B cell (primary cell): ENCODE results near the gene COQ8A.

ENCODE experiments used
- EZH2 ChIP-seq: IDR thresholded peaks from 2 replicates; pipeline ENCODE4 v1.6.1; 2012; ENCODE audit warnings: borderline replicate concordance, low read depth, mild to moderate bottlenecking, moderate library complexity, low read length; ENCODE audit not compliant: insufficient read depth, poor library complexity, severe bottlenecking
- TF ChIP-seq, protein P1 (sequence below): fragments of 200-600 bp; IDR thresholded peaks from one replicate; pipeline ENCODE4 v1.8.0; 2022; ENCODE audit warnings: antibody characterized with exemption, mild to moderate bottlenecking

DNA sequence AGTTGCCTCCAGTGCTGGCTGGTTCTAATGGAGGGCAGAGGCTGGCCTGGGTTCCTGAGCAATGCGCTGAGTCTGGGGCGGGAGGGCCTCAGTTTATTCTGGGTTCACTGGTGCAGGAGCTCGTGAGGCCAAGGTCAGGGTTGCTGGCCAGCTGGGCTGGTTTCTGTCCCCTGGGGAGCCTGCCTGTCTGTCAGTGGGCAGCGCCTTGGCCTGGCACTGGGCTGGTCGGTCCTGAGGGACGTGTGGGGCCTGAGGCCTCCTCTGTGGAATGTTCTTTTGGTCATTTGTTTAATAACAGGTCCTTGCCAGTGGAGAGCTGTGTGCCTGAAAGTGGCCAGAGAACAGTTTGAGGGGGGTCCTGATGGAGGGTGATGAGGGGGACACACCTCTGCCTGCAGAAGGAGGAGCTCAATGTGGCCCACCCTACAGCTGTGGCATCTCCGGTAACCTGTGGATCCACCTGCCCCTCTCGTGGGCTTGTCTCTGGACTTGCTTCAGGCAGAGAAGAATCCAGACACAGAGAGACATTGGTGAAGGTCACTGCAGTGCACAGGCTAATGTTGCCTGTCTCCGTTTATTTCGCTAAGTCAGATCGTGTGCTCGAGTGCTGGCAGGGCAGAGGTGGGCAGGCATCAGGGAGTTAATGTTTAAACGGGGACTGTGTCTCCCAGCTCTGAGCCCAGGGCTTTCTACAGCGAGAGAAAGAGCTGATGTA, 34.6 kb downstream of the COQ8A start:
- TF ChIP-seq, protein P1, sequence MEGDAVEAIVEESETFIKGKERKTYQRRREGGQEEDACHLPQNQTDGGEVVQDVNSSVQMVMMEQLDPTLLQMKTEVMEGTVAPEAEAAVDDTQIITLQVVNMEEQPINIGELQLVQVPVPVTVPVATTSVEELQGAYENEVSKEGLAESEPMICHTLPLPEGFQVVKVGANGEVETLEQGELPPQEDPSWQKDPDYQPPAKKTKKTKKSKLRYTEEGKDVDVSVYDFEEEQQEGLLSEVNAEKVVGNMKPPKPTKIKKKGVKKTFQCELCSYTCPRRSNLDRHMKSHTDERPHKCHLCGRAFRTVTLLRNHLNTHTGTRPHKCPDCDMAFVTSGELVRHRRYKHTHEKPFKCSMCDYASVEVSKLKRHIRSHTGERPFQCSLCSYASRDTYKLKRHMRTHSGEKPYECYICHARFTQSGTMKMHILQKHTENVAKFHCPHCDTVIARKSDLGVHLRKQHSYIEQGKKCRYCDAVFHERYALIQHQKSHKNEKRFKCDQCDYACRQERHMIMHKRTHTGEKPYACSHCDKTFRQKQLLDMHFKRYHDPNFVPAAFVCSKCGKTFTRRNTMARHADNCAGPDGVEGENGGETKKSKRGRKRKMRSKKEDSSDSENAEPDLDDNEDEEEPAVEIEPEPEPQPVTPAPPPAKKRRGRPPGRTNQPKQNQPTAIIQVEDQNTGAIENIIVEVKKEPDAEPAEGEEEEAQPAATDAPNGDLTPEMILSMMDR: no peak
- TF ChIP-seq EZH2: no peak
